GM12864 (cell line): ENCODE measurements around the gene HIC1.

ENCODE experiments used
- DNase-seq: peaks from one replicate; pipeline ENCODE4 v3.0.0-alpha.2; 2011; ENCODE audit warnings: low read depth
- H3K4me3 ChIP-seq: 2 replicates; pipeline ENCODE4 v1.5.1; 2011; ENCODE audit warnings: mild to moderate bottlenecking, low read depth, low read length, control low read depth
- CTCF ChIP-seq: IDR thresholded peaks from 2 replicates; pipeline ENCODE4 v1.5.1; 2011; ENCODE audit warnings: low read depth, mild to moderate bottlenecking, moderate library complexity, low read length, control low read depth, inconsistent platforms; ENCODE audit errors: missing control alignments

Gene HIC1

GRCh38 chr17:2107050-2107449 is 52.1 kb downstream of the HIC1 start:
- H3K4me3 ChIP-seq = no peak overlapping the region
- no peak for TF ChIP-seq CTCF
- DNase-seq = no peak

- no peak overlapping the region for H3K4me3 ChIP-seq
- no peak for DNase-seq
- no peak for TF ChIP-seq CTCF
Observed at GRCh38 chr17:2107506-2107905, 52.6 kb downstream of the HIC1 start.

GRCh38 chr17:2108170-2108569 is 53.3 kb downstream of the HIC1 start:
- no peak for TF ChIP-seq CTCF
- DNase-seq = no peak
- H3K4me3 ChIP-seq = no peak overlapping the region

GRCh38 chr17:2110436-2110835 is 55.5 kb downstream of the HIC1 start:
- DNase-seq = no peak
- TF ChIP-seq CTCF = no peak
- H3K4me3 ChIP-seq = no peak overlapping the region

GRCh38 chr17:2111691-2112090 is 56.8 kb downstream of the HIC1 start:
- DNase-seq = no peak
- no peak overlapping the region for H3K4me3 ChIP-seq
- no peak for TF ChIP-seq CTCF
